GM18873 (cell line): ENCODE results near the gene USP25.

Experiments used
- ATAC-seq: cut with Tn5 transposase; IDR thresholded peaks from one replicate; pipeline ENCODE4 v1.9.1; 2021; ENCODE audit warnings: mild to moderate bottlenecking, moderate library complexity, moderate number of reproducible peaks; ENCODE audit not compliant: unreplicated experiment, low FRiP score

USP25 gene

GRCh38 chr21:15761507-15762100 lies 31.8 kb downstream of the USP25 start:
- ATAC-seq: no peak

- ATAC-seq: no peak
These were observed 33.6 kb downstream of the USP25 start for GRCh38 chr21:15763359-15763758.

- ATAC-seq: no peak
These were observed 35.1 kb downstream of the USP25 start for GRCh38 chr21:15764878-15765277.

GRCh38 chr21:15766952-15767603 lies 37.3 kb downstream of the USP25 start:
- no peak for ATAC-seq

GRCh38 chr21:15768045-15768601 lies 38.3 kb downstream of the USP25 start:
- ATAC-seq: no peak

GRCh38 chr21:15768853-15769252 lies 39.1 kb downstream of the USP25 start:
- no peak for ATAC-seq

GRCh38 chr21:15771311-15771710 lies 41.5 kb downstream of the USP25 start:
- no peak for ATAC-seq

GRCh38 chr21:15772654-15773053 lies 42.9 kb downstream of the USP25 start:
- no peak for ATAC-seq

- no peak for ATAC-seq
These were observed 44.8 kb downstream of the USP25 start for GRCh38 chr21:15774590-15774989.

GRCh38 chr21:15775291-15775690 lies 45.5 kb downstream of the USP25 start:
- ATAC-seq: no peak

- ATAC-seq: no peak
These were observed 46.2 kb downstream of the USP25 start for GRCh38 chr21:15775981-15776380.

- ATAC-seq: no peak
These were observed 47.0 kb downstream of the USP25 start for GRCh38 chr21:15776818-15777217.

GRCh38 chr21:15781986-15782385 lies 52.2 kb downstream of the USP25 start:
- ATAC-seq: no peak

- no peak for ATAC-seq
These were observed 59.2 kb downstream of the USP25 start for GRCh38 chr21:15788847-15789523.

- ATAC-seq: no peak
These were observed 63.3 kb downstream of the USP25 start for GRCh38 chr21:15793109-15793508.

GRCh38 chr21:15793550-15794235 lies 63.9 kb downstream of the USP25 start:
- no peak for ATAC-seq

GRCh38 chr21:15794277-15794912 lies 64.6 kb downstream of the USP25 start:
- ATAC-seq: no peak

GRCh38 chr21:15795533-15795932 lies 65.8 kb downstream of the USP25 start:
- no peak for ATAC-seq

GRCh38 chr21:15797577-15798363 lies 68.0 kb downstream of the USP25 start:
- no peak for ATAC-seq

GRCh38 chr21:15801352-15801863 lies 71.6 kb downstream of the USP25 start:
- ATAC-seq: no peak
